ENCODE data around the gene IP6K3.

Gene IP6K3

GRCh38 chr6:33727126-33727525 is 19.6 kb downstream of the IP6K3 start:
- H3K4me2 ChIP-seq (ENCODE audit: low read length) = no peak overlapping the region
- H3K27me3 ChIP-seq (ENCODE audit: control insufficient read depth, insufficient read depth, low read length) = no peaks in the 10 kb centered on the region
- H2AFZ ChIP-seq = no peak overlapping the region
- no peak overlapping the region for H3K27ac ChIP-seq
- no peaks in the 10 kb centered on the region for H3K79me2 ChIP-seq
- H3K9ac ChIP-seq = no peak overlapping the region
- no peak for TF ChIP-seq CTCF (IDR thresholded peaks at IDR 0.05)
- H3K36me3 ChIP-seq (ENCODE audit: control insufficient read depth, insufficient read depth, low read length) = no peaks in the 10 kb centered on the region
- H3K4me1 ChIP-seq = peaks cover 9% of the 10 kb centered on the region
- H3K9me3 ChIP-seq (ENCODE audit: control insufficient read depth, low read length) = no peaks in the 10 kb centered on the region
- H3K4me3 ChIP-seq (ENCODE audit: low read depth, low read length) = no peak overlapping the region

- H3K4me2 ChIP-seq (ENCODE audit: low read length) = no peak overlapping the region
- H3K4me1 ChIP-seq = peaks cover 9% of the 10 kb centered on the region
- no peaks in the 10 kb centered on the region for H3K27me3 ChIP-seq (ENCODE audit: control insufficient read depth, insufficient read depth, low read length)
- H3K79me2 ChIP-seq = no peaks in the 10 kb centered on the region
- TF ChIP-seq CTCF (IDR thresholded peaks at IDR 0.05) = no peak
- no peaks in the 10 kb centered on the region for H3K9me3 ChIP-seq (ENCODE audit: control insufficient read depth, low read length)
- no peak overlapping the region for H3K27ac ChIP-seq
- H3K36me3 ChIP-seq (ENCODE audit: control insufficient read depth, insufficient read depth, low read length) = no peaks in the 10 kb centered on the region
- no peak overlapping the region for H3K4me3 ChIP-seq (ENCODE audit: low read depth, low read length)
- H2AFZ ChIP-seq = no peak overlapping the region
- H3K9ac ChIP-seq = no peak overlapping the region
Observed at GRCh38 chr6:33726696-33727095, 20.0 kb downstream of the IP6K3 start.

GRCh38 chr6:33725891-33726673 is 20.6 kb downstream of the IP6K3 start:
- Histone ChIP-seq H3K36me3 (ENCODE audit: control insufficient read depth, insufficient read depth, low read length) (no peaks in the 10 kb centered on the region), H3K4me3 (ENCODE audit: low read depth, low read length) (no peak overlapping the region), H3K9ac (no peak overlapping the region), H3K79me2 (no peaks in the 10 kb centered on the region), H2AFZ (no peak overlapping the region), H3K4me2 (ENCODE audit: low read length) (no peak overlapping the region), H3K9me3 (ENCODE audit: control insufficient read depth, low read length) (no peaks in the 10 kb centered on the region), H3K27me3 (ENCODE audit: control insufficient read depth, insufficient read depth, low read length) (no peaks in the 10 kb centered on the region), H3K4me1 (peaks cover 9% of the 10 kb centered on the region), H3K27ac (no peak overlapping the region)
- no peak for TF ChIP-seq CTCF (IDR thresholded peaks at IDR 0.05)

- Histone ChIP-seq H3K27me3 (ENCODE audit: control insufficient read depth, insufficient read depth, low read length) (no peaks in the 10 kb centered on the region), H3K4me1 (peaks cover 5% of the 10 kb centered on the region), H3K9me3 (ENCODE audit: control insufficient read depth, low read length) (no peaks in the 10 kb centered on the region), H3K4me3 (ENCODE audit: low read depth, low read length) (no peak overlapping the region), H3K79me2 (no peaks in the 10 kb centered on the region), H3K36me3 (ENCODE audit: control insufficient read depth, insufficient read depth, low read length) (no peaks in the 10 kb centered on the region), H2AFZ (no peak overlapping the region), H3K4me2 (ENCODE audit: low read length) (no peak overlapping the region), H3K27ac (no peak overlapping the region), H3K9ac (no peak overlapping the region)
- no peak for TF ChIP-seq CTCF (IDR thresholded peaks at IDR 0.05)
Observed at GRCh38 chr6:33725222-33725621, 21.5 kb downstream of the IP6K3 start.

Measured in parathyroid adenoma (tissue), 2 donors.